Astrocyte (in vitro differentiated cells and primary cell): ENCODE measurements around the gene TMEM130. TPM values are rescaled to one million over a fixed set of nuclear protein-coding genes. Genes with fewer than 3 reads are reported as not detected.

Source experiments
- DNase-seq: peaks from one replicate; pipeline ENCODE4 v3.0.0-alpha.2; 2010; ENCODE audit warnings: low read depth
- FAIRE-seq: peaks from 2 replicates; lab custom pipeline; 2011; peaks lifted over from hg19 to GRCh38; lab: Jason Lieb, UNC
- H2AFZ ChIP-seq: 2 replicates; pipeline ENCODE4 v1.6.0; 2012; ENCODE audit warnings: low read depth, low read length, inconsistent platforms
- H3K27ac ChIP-seq: 2 replicates; pipeline ENCODE4 v1.5.1; 2011; ENCODE audit warnings: low read depth, low read length, inconsistent platforms
- H3K27me3 ChIP-seq: 2 replicates; pipeline ENCODE4 v1.6.0; 2011; ENCODE audit warnings: low read length, inconsistent platforms; ENCODE audit not compliant: insufficient read depth
- H3K36me3 ChIP-seq: 2 replicates; pipeline ENCODE4 v1.5.1; 2011; ENCODE audit warnings: low read length, inconsistent platforms; ENCODE audit not compliant: insufficient read depth
- H3K4me1 ChIP-seq: 2 replicates; pipeline ENCODE4 v1.5.1; 2011; ENCODE audit warnings: low read length, inconsistent platforms; ENCODE audit not compliant: insufficient read depth
- H3K4me2 ChIP-seq: 2 replicates; pipeline ENCODE4 v1.6.0; 2012; ENCODE audit warnings: low read length, inconsistent platforms
- H3K4me3 ChIP-seq: 2 replicates; pipeline ENCODE4 v1.5.1; 2011; ENCODE audit warnings: low read depth, mild to moderate bottlenecking, low read length, inconsistent platforms; ENCODE audit not compliant: insufficient read depth
- H3K79me2 ChIP-seq: 2 replicates; pipeline ENCODE4 v1.6.0; 2012; ENCODE audit warnings: mild to moderate bottlenecking, low read length, inconsistent platforms; ENCODE audit not compliant: insufficient read depth
- H3K9ac ChIP-seq: 2 replicates; pipeline ENCODE4 v1.6.0; 2012; ENCODE audit warnings: mild to moderate bottlenecking, low read length, inconsistent platforms
- H3K9me3 ChIP-seq: 2 replicates; pipeline ENCODE4 v1.5.1; 2012; ENCODE audit warnings: low read depth, mild to moderate bottlenecking, low read length, inconsistent platforms; ENCODE audit not compliant: insufficient read depth
- H4K20me1 ChIP-seq: 2 replicates; pipeline ENCODE4 v1.6.0; 2012; ENCODE audit warnings: low read length, inconsistent platforms; ENCODE audit not compliant: insufficient read depth
- H3K27ac Mint-ChIP-seq: one replicate; pipeline ENCODE4 v1.8.0; 2021; ENCODE audit warnings: mild to moderate bottlenecking, mixed read lengths; ENCODE audit not compliant: unreplicated experiment
- H3K27me3 Mint-ChIP-seq: one replicate; pipeline ENCODE4 v1.8.0; 2021; ENCODE audit warnings: low read depth, mixed read lengths; ENCODE audit not compliant: unreplicated experiment
- H3K36me3 Mint-ChIP-seq: one replicate; pipeline ENCODE4 v1.8.0; 2021; ENCODE audit warnings: low read depth, mixed read lengths; ENCODE audit not compliant: unreplicated experiment
- H3K4me1 Mint-ChIP-seq: one replicate; pipeline ENCODE4 v1.8.0; 2021; ENCODE audit warnings: low read depth, mixed read lengths; ENCODE audit not compliant: unreplicated experiment
- H3K4me3 Mint-ChIP-seq: one replicate; pipeline ENCODE4 v1.8.0; 2021; ENCODE audit warnings: mild to moderate bottlenecking, moderate library complexity, mixed read lengths; ENCODE audit not compliant: unreplicated experiment
- H3K9me3 Mint-ChIP-seq: one replicate; pipeline ENCODE4 v1.8.0; 2021; ENCODE audit warnings: mild to moderate bottlenecking, mixed read lengths; ENCODE audit not compliant: unreplicated experiment
- CTCF ChIP-seq: IDR thresholded peaks from 2 replicates; pipeline ENCODE4 v1.5.1; 2011; ENCODE audit warnings: low read depth, mild to moderate bottlenecking, inconsistent platforms, low read length, moderate library complexity; ENCODE audit not compliant: insufficient read depth
- EZH2 ChIP-seq: IDR thresholded peaks from 2 replicates; pipeline ENCODE4 v1.6.1; 2012; ENCODE audit warnings: mild to moderate bottlenecking, low read length, inconsistent platforms; ENCODE audit not compliant: insufficient read depth
- total RNA-seq: library from RNA; stranded (reverse); gene quantifications from 2 replicates; pipeline ENCODE4 v1.2.1, GENCODE V29; 2021

Gene TMEM130
- total RNA-seq, 1 donor from 2014 or later = 12.4 TPM

- Histone ChIP-seq H3K36me3 (no peaks in the 10 kb centered on the region), H3K4me2 (no peak overlapping the region), H2AFZ (no peak overlapping the region), H3K27ac (no peak overlapping the region), H3K4me1 (peaks cover 3% of the 10 kb centered on the region), H3K79me2 (no peaks in the 10 kb centered on the region), H4K20me1 (no peaks in the 10 kb centered on the region), H3K4me3 (no peak overlapping the region), H3K9me3 (peaks cover 2% of the 10 kb centered on the region), H3K27me3 (no peaks in the 10 kb centered on the region), H3K9ac (no peak overlapping the region)
- Mint-ChIP-seq H3K36me3 (no peaks in the 10 kb centered on the region), H3K9me3 (peaks cover 1% of the 10 kb centered on the region), H3K4me3 (no peak overlapping the region), H3K27ac (no peak overlapping the region), H3K27me3 (peaks cover 4% of the 10 kb centered on the region), H3K4me1 (peaks cover 5% of the 10 kb centered on the region)
- TF ChIP-seq EZH2 (no peak), CTCF (no peak)
- DNase-seq (no peak), FAIRE-seq (no peak)
Measured at GRCh38 chr7:98805956-98806838, 63.6 kb downstream of the TMEM130 start.

GRCh38 chr7:98802781-98803110 is 67.1 kb downstream of the TMEM130 start:
- Mint-ChIP-seq H3K27me3 (peaks cover 7% of the 10 kb centered on the region), H3K4me3 (no peak overlapping the region), H3K9me3 (peaks cover 16% of the 10 kb centered on the region), H3K27ac (peak overlapping the region; percentile 87), H3K4me1 (peaks cover 5% of the 10 kb centered on the region), H3K36me3 (no peaks in the 10 kb centered on the region)
- Histone ChIP-seq H4K20me1 (no peaks in the 10 kb centered on the region), H3K9ac (peak overlapping the region; percentile 37), H3K36me3 (no peaks in the 10 kb centered on the region), H3K4me3 (no peak overlapping the region), H3K27ac (no peak overlapping the region), H2AFZ (no peak overlapping the region), H3K27me3 (no peaks in the 10 kb centered on the region), H3K79me2 (no peaks in the 10 kb centered on the region), H3K4me1 (peaks cover 3% of the 10 kb centered on the region), H3K9me3 (peaks cover 5% of the 10 kb centered on the region), H3K4me2 (peak overlapping the region; percentile 50)
- FAIRE-seq (no peak), DNase-seq (no peak)
- TF ChIP-seq EZH2 = no peak
- TF ChIP-seq CTCF = no peak
